A172 (cell line): ENCODE data around the gene PCSK6. TPM values are rescaled to one million over a fixed set of nuclear protein-coding genes. Genes with fewer than 3 reads are reported as not detected.
A peak's percentile ranks its signal among the peaks of the same experiment; 100 is the strongest.
"Not testable (repeated sequence)": the region's sequence is repeated elsewhere in the genome, so short reads cannot be mapped to it uniquely, and the experiment has no call there.

Source experiments
- DNase-seq: peaks from one replicate; pipeline ENCODE4 v3.0.0-alpha.2; 2015; ENCODE audit warnings: low spot score
- total RNA-seq: library from RNA; depleted of rRNA; stranded (reverse); fragments of >200 nt; shearing (Covaris generic); gene quantifications from 2 replicates; pipeline ENCODE4 v1.2.3, GENCODE V29; 2014

Gene PCSK6
- total RNA-seq, 1 experiment from 2014 or later = 10.0 TPM

DNA sequence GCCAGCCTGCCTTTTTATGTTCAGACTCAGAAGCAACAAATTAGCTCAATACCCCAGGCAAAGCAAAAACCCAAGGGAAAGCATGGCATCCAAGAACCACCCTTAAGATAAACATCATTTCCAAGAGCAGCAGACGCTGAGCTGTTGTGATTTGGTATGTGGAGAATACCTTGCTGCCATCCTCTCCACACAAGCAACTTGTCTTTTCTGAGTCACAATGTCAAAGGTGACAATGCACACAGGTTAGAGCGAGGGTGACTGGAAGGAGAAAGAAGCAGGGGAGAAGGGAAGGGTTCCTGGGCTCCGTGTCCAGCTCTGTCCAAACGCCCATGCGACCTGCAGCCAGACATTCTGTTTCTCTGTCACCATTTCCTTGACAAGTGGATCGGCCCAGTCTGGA, 6.0 kb downstream of the PCSK6 start:
- DNase-seq = no peak

DNA sequence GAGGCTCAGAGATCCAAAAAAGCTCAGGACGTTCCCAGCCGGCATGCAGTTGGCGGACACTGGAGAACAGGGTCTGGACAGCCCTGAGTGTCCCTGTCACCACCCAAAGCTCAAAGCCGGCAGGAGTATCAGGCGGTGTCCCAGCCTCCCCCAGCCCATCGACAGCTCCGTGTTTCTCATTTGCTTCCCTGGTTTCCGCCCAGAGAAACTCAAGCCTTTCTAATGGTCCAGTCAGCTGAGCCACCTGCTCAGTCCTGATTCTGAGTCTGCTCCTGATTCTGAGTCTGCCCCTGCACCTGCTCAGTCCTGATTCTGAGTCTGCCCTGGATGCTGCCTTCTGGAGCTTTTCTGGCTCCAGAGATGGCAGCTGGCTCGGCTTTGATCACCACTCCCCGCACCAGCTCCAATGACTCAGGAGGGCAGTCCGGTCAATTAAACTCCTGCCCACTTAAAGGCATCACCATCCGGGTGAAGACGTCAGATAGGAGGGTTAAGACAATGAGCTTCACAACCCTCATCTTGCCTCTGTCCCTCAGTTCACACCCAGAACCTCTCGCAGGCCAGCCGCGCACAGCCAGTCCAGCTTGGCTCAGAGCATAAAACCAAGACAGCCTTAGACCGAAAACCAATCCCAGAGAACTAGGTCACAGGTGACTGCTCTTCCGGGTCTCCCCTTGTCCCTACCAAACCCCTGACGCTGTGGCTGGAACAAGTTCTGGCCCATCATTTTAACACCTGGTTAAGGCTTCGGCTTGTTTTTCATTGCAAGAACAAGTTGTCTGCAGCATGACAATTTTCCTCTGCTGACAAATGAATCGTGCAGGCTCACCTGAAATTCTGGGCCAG, 6.8 kb downstream of the PCSK6 start:
- peak; percentile 11 for DNase-seq

DNA sequence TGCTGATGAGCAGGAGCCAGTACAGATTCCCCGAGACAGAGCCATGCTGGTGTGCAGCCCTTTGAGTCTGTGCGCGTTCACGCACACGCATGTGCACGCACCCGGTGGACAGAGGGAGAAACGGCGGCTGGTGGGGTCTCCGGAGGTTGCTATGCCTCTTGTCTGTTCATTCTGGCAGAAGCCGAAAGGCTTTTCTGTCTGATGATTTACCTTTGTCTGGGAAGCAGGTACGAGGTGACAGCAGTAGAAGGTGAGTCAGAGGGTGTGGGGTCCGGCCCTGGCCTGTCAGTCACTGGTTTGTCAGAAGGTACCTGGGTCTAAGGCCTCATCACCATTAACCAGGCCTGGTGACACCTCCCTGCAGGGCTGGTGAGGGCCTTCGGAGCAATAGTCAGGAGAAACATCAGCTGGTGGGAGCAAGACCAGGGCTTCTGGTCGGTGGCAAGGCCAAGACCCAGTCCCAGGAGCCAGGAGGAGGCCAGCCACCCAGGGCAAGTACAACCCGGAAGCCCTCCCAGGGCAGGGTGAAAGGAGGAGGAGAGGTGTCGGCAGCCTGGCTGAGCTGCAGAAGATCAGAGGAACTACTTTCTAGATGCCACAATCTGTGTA, 7.5 kb downstream of the PCSK6 start:
- no peak for DNase-seq

DNA sequence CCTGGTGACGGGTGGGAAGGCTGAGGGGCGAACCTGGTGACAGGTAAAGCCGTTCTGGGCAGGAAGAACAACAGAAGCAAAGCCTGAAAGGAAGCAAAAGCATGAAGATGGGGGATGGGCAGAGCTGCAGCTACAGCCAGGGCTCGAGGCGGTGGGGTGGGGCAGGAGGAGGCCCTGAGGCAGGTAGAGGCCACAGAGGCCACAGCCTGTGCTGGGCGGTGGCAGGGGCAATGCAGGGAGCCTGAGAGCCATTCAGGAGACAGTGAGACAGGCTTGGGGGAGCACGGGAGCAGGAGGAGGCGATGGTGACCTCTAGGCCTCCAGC, 8.2 kb downstream of the PCSK6 start:
- DNase-seq = no peak

DNA sequence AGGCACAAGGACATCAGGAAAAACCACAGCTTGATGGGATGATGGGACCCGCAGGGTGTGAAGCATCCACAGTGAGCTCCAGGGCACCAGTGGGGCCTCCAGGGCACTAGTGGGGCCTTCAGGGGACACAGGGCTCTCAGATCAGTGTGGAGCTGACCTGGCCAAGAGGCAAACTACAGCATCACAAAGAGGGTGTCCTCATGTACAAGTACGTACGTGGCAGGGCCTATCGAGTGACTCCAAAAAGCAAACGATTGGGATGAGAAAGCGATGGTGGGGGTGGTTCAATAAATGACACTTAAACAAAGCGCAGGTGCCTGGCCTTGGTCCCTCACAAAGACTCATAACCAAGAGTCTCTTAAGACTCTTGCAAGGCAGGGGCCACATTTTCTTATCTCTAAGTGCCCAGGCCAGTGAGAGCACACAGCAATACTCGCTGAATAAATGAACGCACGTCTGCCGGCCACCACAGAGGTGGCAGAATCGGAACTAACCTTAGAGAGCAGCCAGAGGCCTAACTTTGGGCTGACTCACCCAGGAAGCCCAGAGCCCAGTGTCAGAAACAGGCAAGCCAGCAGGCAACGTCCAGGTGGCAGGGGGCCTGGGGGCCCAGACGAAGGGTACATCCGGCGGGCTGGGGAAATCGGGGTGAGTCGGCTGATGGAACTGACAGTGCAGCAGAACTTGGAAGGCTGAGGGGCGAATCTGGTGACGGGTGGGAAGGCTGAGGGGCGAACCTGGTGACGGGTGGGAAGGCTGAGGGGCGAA, 8.7 kb downstream of the PCSK6 start:
- DNase-seq = no peak

DNA sequence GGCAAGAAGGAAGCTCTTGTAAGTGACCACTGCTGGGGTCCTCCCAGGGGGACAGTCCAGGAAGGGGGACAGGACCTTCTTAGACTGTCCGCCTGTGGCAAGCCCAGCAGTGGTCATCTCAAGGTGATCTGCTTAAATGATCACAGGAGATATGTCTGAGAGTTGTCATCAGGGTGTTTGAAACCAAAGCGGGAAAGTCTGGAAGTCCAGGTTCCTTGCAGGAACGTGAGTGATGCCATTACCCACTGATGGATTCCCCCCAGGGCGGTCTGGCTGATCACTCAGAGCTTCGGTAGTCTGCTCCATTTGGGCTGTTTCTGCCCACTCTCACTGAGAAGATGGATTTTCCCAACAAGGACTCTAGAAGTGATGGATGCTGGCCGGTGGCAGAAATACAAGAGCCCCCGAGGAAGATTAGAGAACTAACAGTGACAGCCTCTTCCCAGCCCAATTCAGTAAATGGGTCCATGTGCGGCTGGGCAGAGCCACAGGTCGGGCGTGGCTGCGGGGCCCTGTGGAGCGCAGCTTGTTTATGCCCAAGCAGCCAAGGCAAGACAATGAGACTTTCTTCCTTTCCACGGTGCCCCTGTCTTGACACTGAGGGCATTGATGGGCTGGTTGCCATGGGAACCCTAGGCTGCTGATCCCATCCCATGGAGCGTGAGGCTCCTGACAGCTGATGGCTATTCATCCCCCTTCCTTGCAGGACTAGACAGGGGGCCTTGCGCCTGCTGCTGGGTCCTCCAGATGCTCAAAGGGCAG, 9.5 kb downstream of the PCSK6 start:
- DNase-seq = no peak

DNA sequence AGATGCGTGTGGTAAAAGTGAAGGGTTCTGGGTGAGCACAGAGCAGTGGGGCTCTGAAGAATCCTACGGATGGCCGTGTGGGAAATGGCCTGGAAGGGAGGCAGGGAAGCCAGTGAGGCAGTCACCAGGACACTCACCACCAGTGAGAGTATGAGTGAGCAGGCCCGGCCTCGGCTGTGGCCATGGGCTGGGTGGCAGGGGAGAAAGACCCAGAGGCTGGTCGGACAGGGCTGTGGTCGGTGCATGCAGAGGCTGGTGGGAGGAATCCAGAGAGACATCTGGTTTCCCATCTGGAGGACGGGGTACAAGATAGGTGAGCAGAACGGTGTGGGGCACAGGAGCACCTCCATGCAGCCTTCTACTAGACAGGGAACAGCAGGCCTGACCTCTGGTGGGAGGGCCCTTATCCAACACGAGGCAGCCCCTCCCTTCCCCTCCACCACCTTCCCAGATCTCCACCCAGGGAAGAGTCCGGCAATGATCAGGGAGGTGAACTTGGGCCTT, 10.1 kb downstream of the PCSK6 start:
- DNase-seq = no peak

DNA sequence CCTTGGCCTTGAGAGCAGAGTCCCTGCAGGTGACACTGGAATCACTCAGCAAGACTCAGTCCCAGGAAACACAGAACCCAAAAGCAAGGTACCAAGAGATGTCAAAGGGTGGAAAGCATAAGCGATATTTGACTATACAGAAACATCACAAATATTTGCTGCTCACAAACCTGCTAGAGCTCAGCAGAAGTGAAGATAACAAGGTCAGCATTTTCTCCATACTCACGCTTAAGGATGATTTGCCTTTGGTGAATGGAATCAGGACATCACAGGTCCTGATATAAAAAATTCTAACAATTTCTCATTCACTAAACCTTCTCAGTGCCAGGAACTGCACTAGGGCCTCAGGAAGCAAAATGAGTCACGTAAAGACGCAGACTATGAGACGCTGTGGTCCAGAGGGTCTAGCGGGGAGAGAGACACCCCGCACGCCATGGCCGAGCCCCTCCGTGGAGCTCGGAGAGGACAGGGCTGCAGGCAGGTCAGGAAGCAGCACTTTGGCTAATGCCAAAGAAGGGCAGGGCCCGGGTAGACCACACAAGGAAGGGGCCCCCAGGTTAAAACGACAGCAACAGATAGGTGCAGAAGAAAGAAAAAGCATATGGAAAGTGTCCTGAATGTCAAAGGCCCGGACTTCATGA, 10.7 kb downstream of the PCSK6 start:
- DNase-seq = no peak

DNA sequence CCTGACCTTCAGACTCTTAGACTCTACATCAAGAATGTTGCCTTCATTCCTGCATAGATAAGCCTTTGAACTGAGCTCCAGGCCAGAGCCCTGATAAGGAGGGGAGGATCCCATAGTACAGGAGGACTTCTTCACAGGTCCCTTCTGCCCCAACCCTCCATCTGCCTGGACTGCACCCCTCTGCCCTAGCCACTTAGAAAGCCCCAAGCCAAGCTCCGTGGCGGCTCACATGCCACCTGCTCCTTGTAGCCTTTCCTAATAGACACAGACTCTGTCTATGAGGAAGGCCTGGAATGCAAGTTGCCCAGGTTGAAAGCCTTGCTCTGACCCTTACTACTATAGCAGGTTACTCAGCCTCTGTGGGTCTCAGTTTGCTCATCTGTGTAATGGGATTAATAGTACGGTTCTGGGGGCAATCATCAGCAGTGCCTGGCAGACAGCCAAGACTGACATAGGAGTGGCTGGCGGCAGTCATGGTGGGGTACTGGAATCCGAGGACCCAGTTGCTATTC, 11.6 kb downstream of the PCSK6 start:
- DNase-seq = no peak

DNA sequence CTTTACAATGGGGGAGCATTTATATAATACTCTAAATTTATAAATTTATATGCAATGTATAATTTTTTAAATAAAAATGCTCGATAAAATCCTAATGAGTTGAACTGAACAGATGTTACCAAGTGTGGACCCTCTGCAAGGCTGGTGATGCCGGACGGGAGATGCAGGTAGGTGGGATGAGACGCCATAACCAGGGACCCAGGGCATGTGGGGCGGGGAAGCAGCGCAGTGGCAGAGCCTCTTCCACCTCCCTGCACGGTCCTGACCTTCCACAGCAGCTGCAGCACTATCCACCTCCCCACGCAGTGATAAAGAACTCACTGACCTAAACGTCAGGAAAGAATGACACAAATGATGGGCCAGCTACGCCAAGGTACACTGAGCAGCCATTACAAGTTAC, 12.8 kb downstream of the PCSK6 start:
- no peak for DNase-seq

DNA sequence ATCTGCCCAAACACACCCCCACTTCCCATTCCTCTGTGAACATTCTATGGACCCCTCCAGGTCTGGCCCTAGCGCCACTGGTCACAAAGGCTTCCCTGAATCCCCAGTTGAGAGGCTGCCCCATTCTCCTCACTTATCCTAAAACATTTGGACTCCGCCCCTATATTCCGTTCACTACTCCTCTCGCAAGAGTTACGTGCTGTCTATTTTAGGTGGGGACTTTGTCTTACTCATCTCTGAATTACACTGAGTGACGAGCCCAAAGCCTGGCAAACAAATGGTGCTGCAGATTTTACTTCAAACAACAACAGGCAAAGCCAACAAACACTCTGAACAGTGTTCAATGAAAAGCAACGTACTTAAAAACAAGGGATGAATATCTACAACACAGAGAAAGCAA, 14.5 kb downstream of the PCSK6 start:
- DNase-seq = no peak

DNA sequence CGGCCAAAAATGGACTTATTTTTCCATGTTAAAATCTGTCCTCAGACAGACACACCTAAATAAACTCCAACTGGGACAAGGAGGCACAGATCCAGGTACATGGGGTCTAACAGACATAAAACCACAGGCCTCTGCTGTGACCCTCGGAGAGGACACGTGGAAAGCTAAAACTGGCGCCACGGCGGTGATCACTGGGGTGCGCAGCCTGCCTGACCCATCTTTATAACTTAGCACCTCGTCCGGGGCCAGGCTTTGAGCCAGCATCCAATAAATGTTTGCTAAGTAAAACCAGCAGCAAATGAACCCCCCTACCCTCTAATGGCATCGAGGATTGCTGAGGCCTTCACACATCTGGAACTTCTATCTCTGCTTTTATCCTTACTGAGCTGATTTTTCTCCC, 15.3 kb downstream of the PCSK6 start:
- DNase-seq = no peak

DNA sequence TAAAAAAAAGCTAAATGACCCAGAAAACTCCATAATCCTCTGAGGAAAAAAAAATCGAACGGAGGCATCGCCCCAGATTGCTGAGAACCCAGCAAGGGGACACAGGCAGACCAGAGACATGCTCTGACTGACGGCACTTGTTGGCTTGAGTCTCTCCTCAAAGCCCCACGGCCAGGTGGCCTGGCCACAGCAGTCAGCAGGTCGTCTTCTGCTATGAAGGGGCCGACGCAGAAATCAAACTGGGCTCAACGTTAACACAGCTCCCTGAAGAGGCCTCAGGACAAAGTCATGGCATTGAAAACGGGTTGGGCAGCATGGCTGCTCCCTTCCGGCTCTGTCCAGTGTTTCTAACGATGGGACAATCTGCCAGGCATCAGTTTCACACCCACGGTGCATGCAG, 17.5 kb downstream of the PCSK6 start:
- no peak for DNase-seq

DNA sequence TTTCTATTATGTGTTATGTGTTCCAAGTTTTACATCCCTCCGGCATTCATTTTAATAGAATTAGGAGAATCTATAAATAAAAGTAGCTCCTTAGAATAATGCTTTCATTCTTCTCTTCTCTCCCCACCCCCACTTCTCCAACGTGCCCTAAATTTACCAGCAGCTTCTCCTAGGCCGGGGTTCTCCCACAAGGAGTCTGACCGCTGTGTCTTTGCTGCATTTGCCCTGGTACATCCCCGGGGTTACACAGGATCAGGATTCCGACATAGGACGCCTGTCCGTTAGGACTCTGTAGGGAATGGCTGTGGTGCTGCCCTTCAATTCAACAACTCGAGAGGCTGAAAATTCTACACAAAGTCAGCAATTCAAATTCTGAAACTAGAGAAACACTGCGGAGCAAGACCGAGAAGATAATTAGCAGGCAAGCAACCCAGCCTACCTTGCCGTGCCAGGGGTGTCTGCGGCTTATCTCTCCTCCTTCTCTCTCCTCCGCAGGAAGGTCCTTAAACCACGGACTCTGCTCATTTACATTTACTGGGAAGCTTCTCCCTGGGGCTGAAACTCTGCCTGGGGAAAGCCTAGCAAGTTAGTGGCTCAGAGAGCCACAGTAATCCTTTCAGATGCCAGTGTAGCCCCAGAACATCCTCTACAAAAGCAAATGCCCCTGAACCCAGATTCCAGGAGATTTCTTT, 18.8 kb downstream of the PCSK6 start:
- DNase-seq = no peak

DNA sequence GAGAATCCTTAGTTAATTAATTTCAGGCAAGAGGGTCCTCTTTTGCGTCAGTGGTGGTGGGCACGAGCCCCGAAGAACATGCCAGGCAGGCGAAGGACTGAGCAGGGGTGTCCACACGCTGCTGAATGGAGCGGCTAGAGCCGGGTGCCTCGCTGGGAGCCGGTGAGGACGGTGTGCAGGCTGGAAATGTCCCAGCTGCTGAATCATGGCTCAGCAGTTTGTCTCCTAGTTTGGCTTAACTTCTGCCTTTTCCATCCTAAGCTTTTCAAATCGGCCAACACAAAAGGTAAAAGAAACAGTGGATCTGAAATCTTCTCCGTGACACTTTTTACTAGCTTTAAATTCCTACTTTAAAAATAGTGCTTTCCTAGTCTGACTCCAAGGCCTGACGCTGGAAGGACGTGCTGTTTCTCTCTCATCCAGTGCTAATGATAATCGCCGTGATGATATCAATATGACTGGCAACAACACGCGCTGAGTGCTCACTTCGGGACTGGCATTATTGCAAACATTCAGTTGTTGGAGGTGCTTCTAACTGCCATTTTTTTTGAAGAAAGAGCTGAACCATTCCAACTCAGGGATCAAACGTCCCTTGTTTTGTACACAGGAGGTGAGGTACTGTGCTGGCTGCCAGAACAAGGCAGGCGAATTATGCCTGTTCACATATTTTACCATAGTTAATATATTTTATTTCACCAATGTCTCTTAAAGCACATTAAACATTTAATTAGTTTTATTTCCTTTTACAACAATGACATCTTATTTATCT, 19.8 kb downstream of the PCSK6 start:
- DNase-seq = no peak

DNA sequence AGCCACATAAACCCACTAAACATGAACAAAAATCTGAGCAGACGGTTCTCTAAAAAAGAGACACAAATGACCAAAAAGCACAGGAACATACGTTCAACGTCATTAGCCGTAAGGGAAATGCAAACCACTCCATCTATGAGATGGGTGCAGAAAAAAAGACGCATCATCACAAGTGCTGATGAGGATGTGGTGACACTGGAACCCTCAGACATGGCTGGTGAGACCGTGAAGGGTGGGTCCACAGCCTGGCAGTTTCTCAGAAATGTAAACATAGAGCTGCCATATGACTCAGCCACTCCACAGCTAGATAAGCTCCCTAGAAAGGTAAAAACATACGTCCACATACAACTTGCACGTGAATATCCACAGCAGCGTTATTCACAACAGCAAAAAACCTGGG, 23.3 kb downstream of the PCSK6 start:
- DNase-seq = no peak

DNA sequence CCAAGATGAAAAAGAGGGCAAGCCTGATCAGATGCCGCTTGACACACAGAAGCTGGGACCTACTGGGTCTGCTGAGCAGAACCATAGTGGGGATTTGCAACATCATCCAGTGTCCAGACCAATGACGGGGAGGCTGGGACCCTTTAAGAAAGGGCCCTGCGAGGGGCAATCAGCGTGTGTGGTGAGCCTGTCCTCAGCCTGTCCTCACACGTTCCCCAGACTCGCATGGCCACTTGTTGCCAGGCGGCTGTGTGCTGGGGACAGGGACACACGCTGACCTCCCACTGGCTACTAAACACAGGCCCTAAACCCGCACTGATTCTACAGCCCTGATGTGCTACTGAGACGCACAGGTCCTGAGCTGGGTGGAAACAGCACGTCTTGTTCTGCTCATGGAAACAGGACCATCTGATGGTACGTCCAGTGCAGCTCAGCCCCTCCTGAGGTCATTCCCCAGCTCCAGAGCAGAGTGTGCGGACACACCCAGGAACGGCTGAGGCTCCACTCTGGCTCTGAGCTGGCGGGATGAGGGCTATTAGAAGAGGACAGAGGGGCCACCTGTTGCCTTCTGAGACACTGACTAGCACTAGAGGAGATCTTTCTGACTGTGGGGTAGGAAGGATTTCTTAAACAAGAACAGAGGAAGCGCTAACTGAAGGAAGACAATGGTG, 24.4 kb downstream of the PCSK6 start:
- no peak for DNase-seq

DNA sequence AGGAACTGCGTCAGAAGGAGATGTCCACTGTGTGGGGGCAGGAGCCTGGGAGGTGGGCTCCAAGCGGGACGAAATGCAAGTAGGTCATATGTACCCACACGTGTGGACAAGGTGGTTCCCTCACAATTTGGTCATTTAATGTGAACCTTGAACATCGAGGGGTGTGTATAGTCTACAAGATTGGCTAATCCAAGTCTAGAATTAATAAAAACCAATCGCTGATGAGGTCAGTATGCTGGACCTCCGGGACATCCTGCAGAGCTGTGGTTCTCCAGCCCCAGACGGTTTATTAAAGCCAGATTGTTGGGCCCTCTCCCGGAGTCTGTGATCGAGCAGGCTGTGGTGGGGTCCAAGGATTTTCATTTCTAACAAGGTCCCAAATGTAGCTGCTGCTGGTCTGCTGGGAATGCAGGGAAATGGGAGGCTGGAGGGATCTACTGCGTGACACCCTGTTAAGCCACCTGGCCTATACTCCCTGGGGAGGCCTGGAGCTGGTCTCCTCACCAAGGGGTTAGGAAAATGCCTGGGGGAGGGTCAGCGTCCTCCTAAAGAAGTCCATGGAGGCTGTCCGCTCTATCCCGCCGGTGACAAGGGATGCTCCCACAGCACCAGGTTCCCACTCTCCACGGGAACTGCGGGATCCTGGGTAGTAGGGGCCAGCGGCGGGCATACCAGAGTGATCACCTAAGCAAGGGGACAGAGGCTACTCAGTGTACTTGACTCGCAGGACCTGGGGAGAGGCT, 25.1 kb downstream of the PCSK6 start:
- DNase-seq = no peak

DNA sequence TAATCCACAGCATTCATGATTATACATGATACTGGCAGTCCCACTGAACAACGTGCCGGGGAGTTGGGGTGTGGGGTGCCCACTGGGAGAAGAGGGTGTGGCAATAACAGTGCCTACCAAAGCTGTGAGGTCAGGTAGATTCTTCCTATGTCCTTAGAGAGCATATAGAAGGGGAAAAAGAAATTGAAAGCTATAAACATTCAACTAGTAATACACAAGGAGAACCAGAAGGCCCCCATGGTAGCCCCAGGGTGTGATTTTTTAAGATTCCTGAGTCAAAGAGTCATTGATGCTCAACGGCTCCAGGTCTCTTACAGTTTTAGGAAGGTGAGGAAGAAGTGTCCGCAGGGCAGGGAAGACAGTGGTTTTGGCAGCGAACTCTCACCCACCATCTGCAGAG, 25.8 kb downstream of the PCSK6 start:
- not testable (repeated sequence) for DNase-seq
